Activated T-cell treated with anti-CD3 and anti-CD28 coated beads, Interleukin-2, amount 50 U/mL, for 4 hours (primary cell): Measurements from ENCODE around the gene PTPRM. TPM values are rescaled to one million over a fixed set of nuclear protein-coding genes. Genes with fewer than 3 reads are reported as not detected.

Experiments
- ATAC-seq, 2 donors: fragments of 200-7000 bp; cut with Tn5 transposase; one replicate each; pipeline ENCODE4 v1.10.0; 2021
- DNase-seq: peaks from one replicate; pipeline ENCODE4 v3.0.0-alpha.2; 2020
- H3K27me3 Mint-ChIP-seq: one replicate; pipeline ENCODE4 v1.8.0; 2021; ENCODE audit warnings: low read depth, mixed read lengths
- H3K36me3 Mint-ChIP-seq: one replicate; pipeline ENCODE4 v1.8.0; 2022; ENCODE audit warnings: mixed read lengths; ENCODE audit not compliant: insufficient read depth
- H3K4me1 Mint-ChIP-seq: one replicate; pipeline ENCODE4 v1.8.0; 2021; ENCODE audit warnings: low read depth, mixed read lengths
- H3K4me3 Mint-ChIP-seq: one replicate; pipeline ENCODE4 v1.8.0; 2021; ENCODE audit warnings: mild to moderate bottlenecking, moderate library complexity, mixed read lengths
- H3K9me3 Mint-ChIP-seq: one replicate; pipeline ENCODE4 v1.8.0; 2021; ENCODE audit warnings: mixed read lengths
- total RNA-seq, 3 donors: library from RNA; stranded (reverse); gene quantifications; one replicate each; pipeline ENCODE4 v1.2.1, GENCODE V29; 2021

Gene PTPRM
- total RNA-seq, 3 donors from 2014 or later: 1.5 to 3.5 (median 2.3) TPM

- ATAC-seq (no peak), DNase-seq (no peak)
- no peak overlapping the region for H3K4me3 Mint-ChIP-seq
- no peaks in the 10 kb centered on the region for H3K4me1 Mint-ChIP-seq
- peaks cover 3% of the 10 kb centered on the region for H3K27me3 Mint-ChIP-seq
- no peaks in the 10 kb centered on the region for H3K36me3 Mint-ChIP-seq
- H3K9me3 Mint-ChIP-seq: no peaks in the 10 kb centered on the region
Measured at GRCh38 chr18:8359076-8359475, 792.0 kb downstream of the PTPRM start.

- Mint-ChIP-seq H3K4me1 (no peaks in the 10 kb centered on the region), H3K27me3 (peaks cover 3% of the 10 kb centered on the region), H3K36me3 (no peaks in the 10 kb centered on the region), H3K9me3 (no peaks in the 10 kb centered on the region), H3K4me3 (no peak overlapping the region)
- no peak for DNase-seq
- ATAC-seq: no peak
Measured at GRCh38 chr18:8359481-8359880, 792.4 kb downstream of the PTPRM start.

- H3K4me1 Mint-ChIP-seq: no peaks in the 10 kb centered on the region
- no peaks in the 10 kb centered on the region for H3K36me3 Mint-ChIP-seq
- H3K27me3 Mint-ChIP-seq: peaks cover 16% of the 10 kb centered on the region
- no peaks in the 10 kb centered on the region for H3K9me3 Mint-ChIP-seq
- DNase-seq (no peak), ATAC-seq (no peak)
- no peak overlapping the region for H3K4me3 Mint-ChIP-seq
Measured at GRCh38 chr18:8361941-8362471, 794.9 kb downstream of the PTPRM start.

GRCh38 chr18:8362863-8363262 lies 795.7 kb downstream of the PTPRM start:
- H3K27me3 Mint-ChIP-seq: peaks cover 19% of the 10 kb centered on the region
- ATAC-seq (no peak), DNase-seq (no peak)
- H3K9me3 Mint-ChIP-seq: no peaks in the 10 kb centered on the region
- H3K4me1 Mint-ChIP-seq: no peaks in the 10 kb centered on the region
- no peak overlapping the region for H3K4me3 Mint-ChIP-seq
- H3K36me3 Mint-ChIP-seq: no peaks in the 10 kb centered on the region

- no peak for DNase-seq
- Mint-ChIP-seq H3K27me3 (peaks cover 22% of the 10 kb centered on the region), H3K4me3 (no peak overlapping the region), H3K36me3 (no peaks in the 10 kb centered on the region), H3K4me1 (no peaks in the 10 kb centered on the region), H3K9me3 (no peaks in the 10 kb centered on the region)
- no peak for ATAC-seq
Measured at GRCh38 chr18:8364385-8364784, 797.3 kb downstream of the PTPRM start.

GRCh38 chr18:8365006-8365405 lies 797.9 kb downstream of the PTPRM start:
- DNase-seq (no peak), ATAC-seq (no peak)
- no peaks in the 10 kb centered on the region for H3K4me1 Mint-ChIP-seq
- no peaks in the 10 kb centered on the region for H3K36me3 Mint-ChIP-seq
- H3K27me3 Mint-ChIP-seq: peaks cover 22% of the 10 kb centered on the region
- no peak overlapping the region for H3K4me3 Mint-ChIP-seq
- H3K9me3 Mint-ChIP-seq: no peaks in the 10 kb centered on the region

- no peaks in the 10 kb centered on the region for H3K9me3 Mint-ChIP-seq
- H3K27me3 Mint-ChIP-seq: peaks cover 22% of the 10 kb centered on the region
- H3K36me3 Mint-ChIP-seq: no peaks in the 10 kb centered on the region
- ATAC-seq (no peak), DNase-seq (no peak)
- no peaks in the 10 kb centered on the region for H3K4me1 Mint-ChIP-seq
- H3K4me3 Mint-ChIP-seq: no peak overlapping the region
Measured at GRCh38 chr18:8365528-8365927, 798.4 kb downstream of the PTPRM start.

- Mint-ChIP-seq H3K36me3 (no peaks in the 10 kb centered on the region), H3K4me3 (no peak overlapping the region), H3K27me3 (peaks cover 22% of the 10 kb centered on the region), H3K9me3 (no peaks in the 10 kb centered on the region), H3K4me1 (no peaks in the 10 kb centered on the region)
- ATAC-seq (no peak), DNase-seq (no peak)
Measured at GRCh38 chr18:8366070-8366469, 799.0 kb downstream of the PTPRM start.

GRCh38 chr18:8366656-8367055 lies 799.5 kb downstream of the PTPRM start:
- H3K4me1 Mint-ChIP-seq: no peaks in the 10 kb centered on the region

GRCh38 chr18:8367217-8367988 lies 800.3 kb downstream of the PTPRM start:
- Mint-ChIP-seq H3K27me3 (peaks cover 21% of the 10 kb centered on the region), H3K36me3 (no peaks in the 10 kb centered on the region)

More at GRCh38 chr18:8366656-8367055, 799.5 kb downstream of the PTPRM start:
- peaks cover 22% of the 10 kb centered on the region for H3K27me3 Mint-ChIP-seq
- H3K36me3 Mint-ChIP-seq: no peaks in the 10 kb centered on the region
- H3K4me3 Mint-ChIP-seq: peak overlapping the region; percentile 14
- no peak for DNase-seq
- H3K9me3 Mint-ChIP-seq: no peaks in the 10 kb centered on the region
- no peak for ATAC-seq

GRCh38 chr18:8368512-8369217 lies 801.5 kb downstream of the PTPRM start:
- DNase-seq (no peak), ATAC-seq (no peak)

More at GRCh38 chr18:8367217-8367988, 800.3 kb downstream of the PTPRM start:
- Mint-ChIP-seq H3K9me3 (no peaks in the 10 kb centered on the region), H3K4me3 (peak overlapping the region; percentile 37), H3K4me1 (no peaks in the 10 kb centered on the region)
- DNase-seq (no peak), ATAC-seq (peak in 1 of 2 donors; percentile 54)

GRCh38 chr18:8373486-8373885 lies 806.4 kb downstream of the PTPRM start:
- ATAC-seq: no peak

More at GRCh38 chr18:8368512-8369217, 801.5 kb downstream of the PTPRM start:
- Mint-ChIP-seq H3K9me3 (no peaks in the 10 kb centered on the region), H3K4me3 (no peak overlapping the region), H3K36me3 (no peaks in the 10 kb centered on the region), H3K4me1 (no peaks in the 10 kb centered on the region), H3K27me3 (peaks cover 19% of the 10 kb centered on the region)

GRCh38 chr18:8374676-8375075 lies 807.6 kb downstream of the PTPRM start:
- no peak for ATAC-seq
- no peaks in the 10 kb centered on the region for H3K9me3 Mint-ChIP-seq
- no peaks in the 10 kb centered on the region for H3K27me3 Mint-ChIP-seq
- H3K4me3 Mint-ChIP-seq: no peak overlapping the region
- H3K4me1 Mint-ChIP-seq: no peaks in the 10 kb centered on the region
- no peaks in the 10 kb centered on the region for H3K36me3 Mint-ChIP-seq
- DNase-seq: no peak

More at GRCh38 chr18:8373486-8373885, 806.4 kb downstream of the PTPRM start:
- Mint-ChIP-seq H3K4me3 (no peak overlapping the region), H3K27me3 (no peaks in the 10 kb centered on the region), H3K4me1 (no peaks in the 10 kb centered on the region), H3K36me3 (no peaks in the 10 kb centered on the region), H3K9me3 (no peaks in the 10 kb centered on the region)
- DNase-seq: no peak

- ATAC-seq: no peak
- H3K36me3 Mint-ChIP-seq: no peaks in the 10 kb centered on the region
- no peak overlapping the region for H3K4me3 Mint-ChIP-seq
- H3K9me3 Mint-ChIP-seq: no peaks in the 10 kb centered on the region
- no peak for DNase-seq
- H3K27me3 Mint-ChIP-seq: no peaks in the 10 kb centered on the region
- no peaks in the 10 kb centered on the region for H3K4me1 Mint-ChIP-seq
Measured at GRCh38 chr18:8375249-8375648, 808.1 kb downstream of the PTPRM start.

- H3K9me3 Mint-ChIP-seq: no peaks in the 10 kb centered on the region
- DNase-seq (no peak), ATAC-seq (no peak)
- H3K4me3 Mint-ChIP-seq: no peak overlapping the region
- H3K27me3 Mint-ChIP-seq: no peaks in the 10 kb centered on the region
- no peaks in the 10 kb centered on the region for H3K36me3 Mint-ChIP-seq
- no peaks in the 10 kb centered on the region for H3K4me1 Mint-ChIP-seq
Measured at GRCh38 chr18:8376113-8376512, 809.0 kb downstream of the PTPRM start.
